ENCODE results near the gene GALNT4. TPM values are rescaled to one million over a fixed set of nuclear protein-coding genes. Genes with fewer than 3 reads are reported as not detected.

Gene GALNT4
- total RNA-seq, 5 donors from 2014 or later (not counting 1 experiment from before 2014, with no cell fraction given): 4.9 to 9.6 (median 6.5) TPM

- peaks cover 0 to 3% of the 10 kb centered on the region in 2 experiments for H3K4me1 ChIP-seq (ENCODE audit: control insufficient read depth in 1 of 2, extremely low read depth in 1 of 2, insufficient read depth in 2 of 2, low read length in 2 of 2)
- peaks cover 11% of the 10 kb centered on the region for H3K36me3 Mint-ChIP-seq
- no peak overlapping the region for H3K4me3 Mint-ChIP-seq
- H3K36me3 ChIP-seq (ENCODE audit: control insufficient read depth in 2 of 2, extremely low read depth in 1 of 2, insufficient read depth in 1 of 2, low read length in 1 of 2): no peaks in the 10 kb centered on the region
- no peak overlapping the region for H3K27ac ChIP-seq (ENCODE audit: low read length)
- H3K27ac Mint-ChIP-seq: no peak overlapping the region
- no peaks in the 10 kb centered on the region for H3K9me3 Mint-ChIP-seq
- no peaks in the 10 kb centered on the region for H3K9me3 ChIP-seq
- H3K4me3 ChIP-seq (ENCODE audit: control insufficient read depth in 1 of 2, extremely low read depth in 1 of 2, low read length in 1 of 2): no peak overlapping the region
- H3K27me3 Mint-ChIP-seq: no peaks in the 10 kb centered on the region
- peaks cover 4 to 15% (median 6%) of the 10 kb centered on the region in 3 donors for H3K4me1 Mint-ChIP-seq
- ChIA-PET CTCF (interaction anchor here in 1 of 2 donors (0.7 to 0.9 kb wide), 3 partner anchors 8 to 52 kb away, joined by 3 to 5 read pairs (median 3); no protein-coding TSS in a partner anchor), POLR2A (interaction anchor here in 1 of 2 donors (0.6 to 1.0 kb wide), 4 partner anchors 11 to 565 kb away, joined by 3 to 4 read pairs (median 3); no protein-coding TSS in a partner anchor)
- ATAC-seq (replicated peaks in 1 of 4) (no peak), DNase-seq (no peak)
- H3K27me3 ChIP-seq (replicated peaks in 1 of 2; ENCODE audit: control insufficient read depth in 2 of 2, extremely low read depth in 1 of 2, insufficient read depth in 2 of 2, low read length in 1 of 2): no peaks in the 10 kb centered on the region
- WGBS (ENCODE audit: insufficient coverage): 98% methylated on average over 3 of the region's 4 CpGs
These were observed 11.1 kb downstream of the GALNT4 start for GRCh38 chr12:89513544-89513943.

GRCh38 chr12:89507015-89507824 lies 17.4 kb downstream of the GALNT4 start:
- no peak overlapping the region for H3K4me3 ChIP-seq (ENCODE audit: control insufficient read depth in 1 of 2, extremely low read depth in 1 of 2, low read length in 1 of 2)
- H3K27me3 Mint-ChIP-seq: no peaks in the 10 kb centered on the region
- H3K9me3 ChIP-seq: no peaks in the 10 kb centered on the region
- DNase-seq (no peak), ATAC-seq (replicated peaks in 1 of 4) (no peak)
- no peak overlapping the region for H3K27ac Mint-ChIP-seq
- peaks cover 16% of the 10 kb centered on the region for H3K36me3 Mint-ChIP-seq
- H3K4me1 ChIP-seq (ENCODE audit: control insufficient read depth in 1 of 2, extremely low read depth in 1 of 2, insufficient read depth in 2 of 2, low read length in 2 of 2): peaks cover 0 to 2% of the 10 kb centered on the region in 2 experiments
- H3K27me3 ChIP-seq (replicated peaks in 1 of 2; ENCODE audit: control insufficient read depth in 2 of 2, extremely low read depth in 1 of 2, insufficient read depth in 2 of 2, low read length in 1 of 2): no peaks in the 10 kb centered on the region
- H3K9me3 Mint-ChIP-seq: no peaks in the 10 kb centered on the region
- WGBS (ENCODE audit: insufficient coverage): 93% methylated on average over 1 of the region's 9 CpGs
- H3K4me1 Mint-ChIP-seq: peaks cover 12 to 20% (median 15%) of the 10 kb centered on the region in 3 donors
- ChIA-PET POLR2A (interaction anchor here in 1 of 2 donors (0.6 kb wide), 1 partner anchor 782 kb away, joined by 3 read pairs; no protein-coding TSS in a partner anchor), CTCF (interaction anchor here (0.5 to 2.0 kb wide), 2 partner anchors 39 to 405 kb away, joined by 3 to 4 read pairs; no protein-coding TSS in a partner anchor)
- H3K36me3 ChIP-seq (ENCODE audit: control insufficient read depth in 2 of 2, extremely low read depth in 1 of 2, insufficient read depth in 1 of 2, low read length in 1 of 2): no peaks in the 10 kb centered on the region
- no peak overlapping the region for H3K27ac ChIP-seq (ENCODE audit: low read length)
- no peak overlapping the region for H3K4me3 Mint-ChIP-seq

- no CpG with 5 or more reads among the region's 1 CpG for WGBS (ENCODE audit: insufficient coverage)
- Histone ChIP-seq H3K9me3 (no peaks in the 10 kb centered on the region), H3K27me3 (replicated peaks in 1 of 2; ENCODE audit: control insufficient read depth in 2 of 2, extremely low read depth in 1 of 2, insufficient read depth in 2 of 2, low read length in 1 of 2) (no peaks in the 10 kb centered on the region), H3K4me3 (ENCODE audit: control insufficient read depth in 1 of 2, extremely low read depth in 1 of 2, low read length in 1 of 2) (no peak overlapping the region), H3K27ac (ENCODE audit: low read length) (no peak overlapping the region), H3K36me3 (ENCODE audit: control insufficient read depth in 2 of 2, extremely low read depth in 1 of 2, insufficient read depth in 1 of 2, low read length in 1 of 2) (no peaks in the 10 kb centered on the region), H3K4me1 (ENCODE audit: control insufficient read depth in 1 of 2, extremely low read depth in 1 of 2, insufficient read depth in 2 of 2, low read length in 2 of 2) (peaks cover 0 to 2% of the 10 kb centered on the region in 2 experiments)
- DNase-seq (no peak), ATAC-seq (replicated peaks in 1 of 4) (no peak)
- peaks cover 17% of the 10 kb centered on the region for H3K36me3 Mint-ChIP-seq
- H3K27ac Mint-ChIP-seq: no peak overlapping the region
- H3K27me3 Mint-ChIP-seq: no peaks in the 10 kb centered on the region
- CTCF ChIA-PET: interaction anchor here in 1 of 2 donors (0.6 to 2.0 kb wide), 3 partner anchors 38 to 488 kb away, joined by 3 to 4 read pairs (median 3); no protein-coding TSS in a partner anchor
- H3K4me3 Mint-ChIP-seq: no peak overlapping the region
- POLR2A ChIA-PET: no interaction called here
- H3K4me1 Mint-ChIP-seq: peaks cover 15 to 20% (median 15%) of the 10 kb centered on the region in 3 donors
- H3K9me3 Mint-ChIP-seq: no peaks in the 10 kb centered on the region
These were observed 18.5 kb downstream of the GALNT4 start for GRCh38 chr12:89506050-89506449.

GRCh38 chr12:89504560-89505346 lies 19.8 kb downstream of the GALNT4 start:
- Mint-ChIP-seq H3K36me3 (peaks cover 21% of the 10 kb centered on the region), H3K4me1 (peaks cover 15 to 18% (median 15%) of the 10 kb centered on the region in 3 donors), H3K4me3 (no peak overlapping the region), H3K27me3 (no peaks in the 10 kb centered on the region), H3K9me3 (no peaks in the 10 kb centered on the region), H3K27ac (no peak overlapping the region)
- no peaks in the 10 kb centered on the region for H3K9me3 ChIP-seq
- ChIA-PET POLR2A (interaction anchor here in 1 of 2 donors (0.7 kb wide), 1 partner anchor 216 kb away, joined by 3 read pairs; no protein-coding TSS in a partner anchor), CTCF (interaction anchor here in 1 of 2 donors (1.0 kb wide), 1 partner anchor 17 kb away, joined by 3 read pairs; no protein-coding TSS in a partner anchor)
- H3K4me3 ChIP-seq (ENCODE audit: control insufficient read depth in 1 of 2, extremely low read depth in 1 of 2, low read length in 1 of 2): no peak overlapping the region
- peaks cover 0 to 2% of the 10 kb centered on the region in 2 experiments for H3K4me1 ChIP-seq (ENCODE audit: control insufficient read depth in 1 of 2, extremely low read depth in 1 of 2, insufficient read depth in 2 of 2, low read length in 2 of 2)
- H3K27me3 ChIP-seq (replicated peaks in 1 of 2; ENCODE audit: control insufficient read depth in 2 of 2, extremely low read depth in 1 of 2, insufficient read depth in 2 of 2, low read length in 1 of 2): no peaks in the 10 kb centered on the region
- no peak for DNase-seq
- H3K36me3 ChIP-seq (ENCODE audit: control insufficient read depth in 2 of 2, extremely low read depth in 1 of 2, insufficient read depth in 1 of 2, low read length in 1 of 2): no peaks in the 10 kb centered on the region
- no peak overlapping the region for H3K27ac ChIP-seq (ENCODE audit: low read length)
- 83% methylated on average over 1 of the region's 6 CpGs for WGBS (ENCODE audit: insufficient coverage)
- no peak for ATAC-seq (replicated peaks in 1 of 4)

GRCh38 chr12:89501793-89502192 lies 22.8 kb downstream of the GALNT4 start:
- ATAC-seq (replicated peaks in 1 of 4): no peak
- POLR2A ChIA-PET: no interaction called here
- no peaks in the 10 kb centered on the region for H3K9me3 Mint-ChIP-seq
- CTCF ChIA-PET: no interaction called here
- H3K27ac ChIP-seq (ENCODE audit: low read length): no peak overlapping the region
- H3K4me3 Mint-ChIP-seq: no peak overlapping the region
- H3K4me1 ChIP-seq (ENCODE audit: control insufficient read depth in 1 of 2, extremely low read depth in 1 of 2, insufficient read depth in 2 of 2, low read length in 2 of 2): peaks cover 0 to 2% of the 10 kb centered on the region in 2 experiments
- peaks cover 24% of the 10 kb centered on the region for H3K36me3 Mint-ChIP-seq
- H3K36me3 ChIP-seq (ENCODE audit: control insufficient read depth in 2 of 2, extremely low read depth in 1 of 2, insufficient read depth in 1 of 2, low read length in 1 of 2): no peaks in the 10 kb centered on the region
- H3K9me3 ChIP-seq: no peaks in the 10 kb centered on the region
- no peak overlapping the region for H3K4me3 ChIP-seq (ENCODE audit: control insufficient read depth in 1 of 2, extremely low read depth in 1 of 2, low read length in 1 of 2)
- no peaks in the 10 kb centered on the region for H3K27me3 Mint-ChIP-seq
- DNase-seq: no peak
- H3K4me1 Mint-ChIP-seq: peaks cover 10 to 18% (median 11%) of the 10 kb centered on the region in 3 donors
- H3K27ac Mint-ChIP-seq: no peak overlapping the region
- H3K27me3 ChIP-seq (replicated peaks in 1 of 2; ENCODE audit: control insufficient read depth in 2 of 2, extremely low read depth in 1 of 2, insufficient read depth in 2 of 2, low read length in 1 of 2): no peaks in the 10 kb centered on the region

- no peaks in the 10 kb centered on the region for H3K9me3 ChIP-seq
- no peaks in the 10 kb centered on the region for H3K27me3 ChIP-seq (replicated peaks in 1 of 2; ENCODE audit: control insufficient read depth in 2 of 2, extremely low read depth in 1 of 2, insufficient read depth in 2 of 2, low read length in 1 of 2)
- peaks cover 0 to 2% of the 10 kb centered on the region in 2 donors for H3K36me3 ChIP-seq (ENCODE audit: control insufficient read depth in 2 of 2, extremely low read depth in 1 of 2, insufficient read depth in 1 of 2, low read length in 1 of 2)
- over 99% methylated on average over 18 of the region's 19 CpGs for WGBS (ENCODE audit: insufficient coverage)
- H3K4me1 ChIP-seq (ENCODE audit: control insufficient read depth in 1 of 2, extremely low read depth in 1 of 2, insufficient read depth in 2 of 2, low read length in 2 of 2): no peaks in the 10 kb centered on the region
- Mint-ChIP-seq H3K4me1 (peaks cover 6 to 10% (median 8%) of the 10 kb centered on the region in 3 donors), H3K36me3 (peaks cover 35% of the 10 kb centered on the region), H3K9me3 (no peaks in the 10 kb centered on the region), H3K27ac (no peak overlapping the region), H3K4me3 (no peak overlapping the region), H3K27me3 (no peaks in the 10 kb centered on the region)
- POLR2A ChIA-PET: no interaction called here
- ATAC-seq (replicated peaks in 1 of 4) (no peak), DNase-seq (no peak)
- no peak overlapping the region for H3K4me3 ChIP-seq (ENCODE audit: control insufficient read depth in 1 of 2, extremely low read depth in 1 of 2, low read length in 1 of 2)
- no peak overlapping the region for H3K27ac ChIP-seq (ENCODE audit: low read length)
- CTCF ChIA-PET: no interaction called here
These were observed 24.7 kb downstream of the GALNT4 start for GRCh38 chr12:89499857-89500256.

All from T-cell (primary cell).